ENCODE data around the gene UBASH3B.

DNA sequence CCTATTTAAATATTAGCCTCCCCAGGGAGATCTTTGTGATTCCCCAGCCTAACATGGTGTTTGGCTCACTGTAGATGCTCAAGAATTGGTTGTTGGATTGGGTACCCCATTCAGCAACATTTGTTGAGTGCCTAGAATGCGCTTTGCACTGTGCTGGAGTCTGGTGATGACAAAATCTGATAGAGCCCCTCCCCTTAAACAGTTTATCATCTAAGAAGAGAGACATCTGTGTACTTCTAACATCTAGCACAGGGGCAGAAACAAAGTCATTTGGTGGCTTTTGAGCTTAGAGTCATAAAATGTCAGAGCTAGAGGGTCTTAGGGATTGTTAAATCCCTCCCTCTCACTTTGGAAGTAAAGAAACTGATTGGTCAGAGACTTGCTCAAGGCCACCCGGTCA lies 73.0 kb downstream of the UBASH3B start:
- no peak for TF ChIP-seq EZH2phosphoT487 (IDR thresholded peaks at IDR 0.05; ENCODE audit: borderline replicate concordance)
- TF ChIP-seq, protein P1, sequence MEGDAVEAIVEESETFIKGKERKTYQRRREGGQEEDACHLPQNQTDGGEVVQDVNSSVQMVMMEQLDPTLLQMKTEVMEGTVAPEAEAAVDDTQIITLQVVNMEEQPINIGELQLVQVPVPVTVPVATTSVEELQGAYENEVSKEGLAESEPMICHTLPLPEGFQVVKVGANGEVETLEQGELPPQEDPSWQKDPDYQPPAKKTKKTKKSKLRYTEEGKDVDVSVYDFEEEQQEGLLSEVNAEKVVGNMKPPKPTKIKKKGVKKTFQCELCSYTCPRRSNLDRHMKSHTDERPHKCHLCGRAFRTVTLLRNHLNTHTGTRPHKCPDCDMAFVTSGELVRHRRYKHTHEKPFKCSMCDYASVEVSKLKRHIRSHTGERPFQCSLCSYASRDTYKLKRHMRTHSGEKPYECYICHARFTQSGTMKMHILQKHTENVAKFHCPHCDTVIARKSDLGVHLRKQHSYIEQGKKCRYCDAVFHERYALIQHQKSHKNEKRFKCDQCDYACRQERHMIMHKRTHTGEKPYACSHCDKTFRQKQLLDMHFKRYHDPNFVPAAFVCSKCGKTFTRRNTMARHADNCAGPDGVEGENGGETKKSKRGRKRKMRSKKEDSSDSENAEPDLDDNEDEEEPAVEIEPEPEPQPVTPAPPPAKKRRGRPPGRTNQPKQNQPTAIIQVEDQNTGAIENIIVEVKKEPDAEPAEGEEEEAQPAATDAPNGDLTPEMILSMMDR (conservative IDR thresholded peaks at IDR 0.05; ENCODE audit: low read length) = no peak
